GM18951 (cell line): ENCODE results near the gene GGCT.
A peak's percentile ranks its signal among the peaks of the same experiment; 100 is the strongest.
"Not testable (repeated sequence)": the region's sequence is repeated elsewhere in the genome, so short reads cannot be mapped to it uniquely, and the experiment has no call there.

Experiments used
- POLR2A ChIP-seq: IDR thresholded peaks from 4 replicates; pipeline ENCODE4 v1.6.1; 2011; ENCODE audit warnings: mild to moderate bottlenecking; ENCODE audit not compliant: insufficient read length, insufficient read depth; ENCODE audit errors: extremely low read depth
- in situ Hi-C: fragments of 300-500 bp; cut with MboI; formaldehyde crosslinking; loops from one replicate; pipeline ENCODE4 v1.12.0; 2022; ENCODE audit warnings: low sequenced_read_pairs, mixed read lengths, inconsistent platforms; ENCODE audit not compliant: unreplicated experiment

GGCT gene

GRCh38 chr7:30504301-30505173 is at the start of gene GGCT:
TSS of gene GGCT (minus strand) at chr7:30504829. CDS start at chr7:30504709, 120 bp downstream.
- peak; percentile 86 for TF ChIP-seq POLR2A
- in situ Hi-C loops, result no loop called here

DNA sequence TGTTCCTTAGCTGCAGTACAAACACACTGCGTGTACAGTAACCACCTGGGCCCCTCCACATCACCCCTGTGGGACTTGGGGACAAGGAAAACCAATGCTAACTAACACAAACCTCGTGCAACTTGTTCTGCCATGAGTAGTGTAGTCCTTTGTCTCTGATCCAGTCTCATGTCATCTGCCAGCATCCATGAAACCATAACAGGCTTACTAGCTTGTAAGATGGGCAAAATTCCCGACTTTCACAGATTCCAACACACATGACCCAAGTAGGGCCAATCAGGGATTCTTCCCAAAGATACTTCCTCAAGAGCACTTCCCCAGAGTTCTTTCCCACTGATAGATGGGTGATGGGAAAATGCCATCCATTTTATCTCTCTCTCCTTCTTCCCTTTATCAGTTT is 48.9 kb upstream of the GGCT start:
- TF ChIP-seq POLR2A, result no peak
- in situ Hi-C loops, result loop anchor here (25.0 kb wide), 1 partner anchor 291 kb away; no protein-coding TSS in a partner anchor

DNA sequence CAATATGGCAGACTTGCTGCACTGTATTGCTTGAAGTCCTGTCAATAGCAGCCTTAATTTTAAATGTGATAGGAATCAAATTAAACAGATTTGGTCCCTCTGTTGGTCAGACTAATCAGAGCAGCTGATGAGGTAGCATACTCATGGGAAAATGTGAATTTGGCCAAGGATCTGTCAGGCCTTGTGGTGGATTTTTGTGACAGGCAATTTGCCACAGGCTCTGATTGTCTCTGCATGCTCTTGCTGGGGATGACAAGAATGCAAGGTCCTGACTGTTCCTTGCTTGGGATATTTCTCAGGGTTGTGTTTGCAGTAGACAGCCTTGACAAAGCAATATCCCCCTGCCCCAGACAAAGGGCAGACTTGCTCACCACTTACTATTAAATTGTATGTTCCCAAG is 48.5 kb upstream of the GGCT start:
- TF ChIP-seq POLR2A, result no peak
- in situ Hi-C loops, result loop anchor here (25.0 kb wide), 1 partner anchor 291 kb away; no protein-coding TSS in a partner anchor

- TF ChIP-seq POLR2A, result no peak
Measured at GRCh38 chr7:30552330-30552729, 47.7 kb upstream of the GGCT start.

GRCh38 chr7:30549931-30550493 is 45.4 kb upstream of the GGCT start:
- no peak for TF ChIP-seq POLR2A
- in situ Hi-C loops, result loop anchor here (25.0 kb wide), 1 partner anchor 288 kb away; no protein-coding TSS in a partner anchor

More at GRCh38 chr7:30552330-30552729, 47.7 kb upstream of the GGCT start:
- in situ Hi-C loops, result loop anchor here (25.0 kb wide), 1 partner anchor 290 kb away; no protein-coding TSS in a partner anchor

DNA sequence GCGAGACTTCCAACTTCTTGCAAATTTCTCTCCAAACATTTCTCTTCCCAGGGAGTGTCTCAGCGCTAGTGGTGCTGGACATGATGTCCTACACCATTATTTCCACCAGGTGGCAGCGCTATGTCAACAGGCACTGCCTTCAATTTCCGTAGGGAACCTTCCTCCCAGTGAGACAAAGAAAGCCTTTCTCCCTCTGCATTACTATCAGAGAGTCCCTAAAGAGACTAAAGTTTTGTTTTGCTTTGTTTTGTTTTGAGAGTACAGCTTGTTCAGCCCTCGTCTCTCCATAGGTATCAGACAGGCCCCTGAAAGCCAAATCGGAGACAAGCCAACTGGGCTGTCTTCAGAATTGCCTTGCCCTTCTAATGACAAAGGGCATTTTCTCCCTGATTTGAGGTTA is 44.2 kb upstream of the GGCT start:
- TF ChIP-seq POLR2A, result no peak
- in situ Hi-C loops, result no loop called here

- in situ Hi-C loops, result no loop called here
- TF ChIP-seq POLR2A, result no peak
Measured at GRCh38 chr7:30546596-30546995, 42.0 kb upstream of the GGCT start.

DNA sequence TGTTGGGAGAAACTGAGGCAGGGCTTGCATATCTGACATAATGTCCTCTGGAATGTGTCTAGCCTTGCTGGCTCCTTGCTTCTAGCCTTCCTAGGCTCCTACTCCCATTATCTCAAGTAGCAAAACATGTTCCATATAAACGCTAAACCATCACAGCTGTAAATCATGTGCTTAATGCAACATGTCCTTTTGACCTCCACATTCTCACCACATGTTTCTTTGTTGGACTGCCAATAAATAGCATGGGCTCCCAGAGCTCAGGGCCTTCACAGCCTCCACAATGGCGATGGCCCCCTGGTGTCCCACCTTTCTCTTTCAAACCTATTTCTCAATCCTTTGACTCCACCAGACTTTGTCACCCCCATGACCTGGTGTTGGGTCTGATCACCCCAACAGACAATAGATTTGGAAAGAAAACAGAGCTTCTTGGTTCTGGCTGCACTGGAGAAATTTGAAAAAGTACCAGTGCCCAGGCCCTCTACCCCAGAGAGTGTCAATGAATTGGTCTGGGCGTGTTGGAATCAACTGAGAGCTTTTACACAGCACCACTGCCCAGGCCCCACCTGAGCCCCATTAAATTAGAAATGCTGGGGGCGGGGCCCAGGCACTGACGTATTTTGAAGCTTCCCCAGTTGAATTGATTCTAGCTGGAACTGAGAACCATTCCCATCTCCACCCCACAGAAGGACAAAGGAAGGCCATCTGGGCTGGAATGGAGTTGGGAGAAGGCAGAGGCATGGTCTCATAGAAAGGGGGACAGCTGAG is 41.3 kb upstream of the GGCT start:
- in situ Hi-C loops, result no loop called here
- no peak for TF ChIP-seq POLR2A

- in situ Hi-C loops, result no loop called here
Measured at GRCh38 chr7:30543813-30544525, 39.3 kb upstream of the GGCT start.

DNA sequence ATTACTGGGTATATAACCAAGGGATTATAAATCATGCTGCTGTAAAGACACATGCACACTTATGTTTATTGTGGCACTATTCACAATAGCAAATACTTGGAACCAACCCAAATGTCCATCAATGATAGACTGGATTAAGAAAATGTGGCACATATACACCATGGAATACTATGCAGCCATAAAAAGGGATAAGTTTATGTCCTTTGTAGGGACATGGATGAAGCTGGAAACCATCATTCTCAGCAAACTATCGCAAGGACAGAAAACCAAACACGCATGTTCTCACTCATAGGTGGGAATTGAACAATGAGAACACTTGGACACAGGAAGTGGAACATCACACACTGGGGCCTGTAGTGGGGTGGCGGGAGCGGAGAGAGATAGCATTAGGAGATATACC is 38.5 kb upstream of the GGCT start:
- in situ Hi-C loops, result not testable (repeated sequence)

More at GRCh38 chr7:30543813-30544525, 39.3 kb upstream of the GGCT start:
- no peak for TF ChIP-seq POLR2A

DNA sequence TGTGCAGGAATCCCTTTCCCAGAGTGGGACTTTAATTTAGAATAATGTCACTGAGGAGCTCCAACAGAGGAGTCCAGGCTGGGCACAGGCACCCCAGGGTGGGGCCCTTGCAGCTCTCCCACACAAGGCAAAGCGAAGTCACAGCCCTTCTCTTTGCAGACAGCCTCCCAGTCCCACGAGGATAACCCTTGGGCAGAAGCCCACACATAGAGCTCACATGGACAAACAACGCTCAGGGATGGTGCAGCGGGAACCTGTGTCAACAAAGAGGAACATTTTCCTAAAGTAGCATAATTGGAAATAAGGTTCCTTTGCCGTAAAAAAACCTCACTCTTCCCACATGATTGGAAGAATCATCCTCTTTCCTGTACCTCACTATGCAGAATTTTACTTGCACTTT is 29.3 kb upstream of the GGCT start:
- in situ Hi-C loops, result no loop called here
- TF ChIP-seq POLR2A, result no peak

GRCh38 chr7:30531286-30531685 is 26.7 kb upstream of the GGCT start:
- no peak for TF ChIP-seq POLR2A
- in situ Hi-C loops, result no loop called here

- TF ChIP-seq POLR2A, result no peak
- in situ Hi-C loops, result no loop called here
Measured at GRCh38 chr7:30530373-30530772, 25.7 kb upstream of the GGCT start.
